Glomerular endothelial cell (primary cell): ENCODE measurements around the gene CACNA2D3. TPM values are rescaled to one million over a fixed set of nuclear protein-coding genes. Genes with fewer than 3 reads are reported as not detected.

Experiments used
- DNase-seq: peaks from one replicate; pipeline ENCODE4 v3.0.0-alpha.2; 2011; ENCODE audit warnings: low read depth, low spot score; ENCODE audit errors: extremely low read depth
- total RNA-seq: library from RNA; depleted of rRNA; stranded (reverse); fragments of >200 nt; gene quantifications from 2 replicates; pipeline ENCODE4 v1.2.3, GENCODE V29; 2015

CACNA2D3 gene
- total RNA-seq, 1 donor from 2014 or later = not detected

DNA sequence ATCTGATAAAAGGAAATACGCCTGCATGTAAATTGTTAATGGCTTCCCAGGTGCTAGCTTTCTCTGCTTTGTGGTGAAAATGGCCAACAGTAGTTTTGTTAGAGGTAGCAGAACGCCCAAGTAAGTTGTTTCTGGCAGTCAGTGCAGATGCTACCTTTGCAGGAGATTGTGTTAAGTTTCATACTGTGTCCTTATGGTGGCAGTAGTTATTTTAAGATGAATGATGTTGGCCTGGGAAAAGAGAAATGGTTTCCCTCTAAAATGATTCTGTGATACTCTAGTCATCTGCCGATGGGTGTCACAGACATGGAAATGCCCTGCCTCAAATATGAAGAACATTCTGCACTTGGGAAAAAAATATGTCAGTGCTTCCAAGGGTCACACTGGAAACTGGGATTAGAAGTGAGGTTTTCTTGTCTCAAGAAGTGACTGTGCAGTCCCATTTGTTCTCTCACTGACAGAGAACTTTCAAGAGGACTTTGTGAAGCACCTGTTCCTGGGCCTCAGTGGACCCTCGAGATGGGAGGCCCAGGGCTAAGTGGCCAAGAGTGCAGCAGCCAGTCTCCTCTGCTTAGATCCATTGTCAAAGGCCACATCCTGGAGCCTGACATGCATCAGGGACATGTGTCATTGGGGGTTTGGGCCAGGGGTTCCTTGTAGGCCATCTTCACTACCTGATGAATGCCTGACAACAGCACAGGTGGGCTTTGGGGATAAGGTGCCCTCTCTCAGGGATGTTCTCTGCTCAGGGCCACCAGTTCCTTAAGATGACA is 393.3 kb downstream of the CACNA2D3 start:
- DNase-seq = no peak

DNA sequence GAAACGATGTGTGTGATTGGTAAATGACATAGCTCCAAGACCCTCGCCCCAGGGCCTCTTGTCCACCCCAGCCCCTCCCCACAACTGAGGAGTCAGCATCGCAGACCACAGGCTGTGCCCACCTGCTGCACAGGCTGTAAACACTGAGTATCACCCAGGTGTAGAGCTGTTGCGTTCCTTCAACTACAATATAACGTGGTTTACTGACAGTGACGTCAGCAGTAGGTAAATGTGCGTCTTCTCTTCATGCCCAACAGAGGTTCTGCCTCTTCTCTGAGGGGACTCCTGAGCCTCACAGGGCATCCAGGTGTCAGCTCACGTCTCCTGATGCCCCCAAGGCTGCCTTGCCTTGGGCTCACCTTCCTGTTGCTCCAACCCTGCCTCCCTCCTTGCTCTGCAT is 395.1 kb downstream of the CACNA2D3 start:
- DNase-seq = no peak

DNA sequence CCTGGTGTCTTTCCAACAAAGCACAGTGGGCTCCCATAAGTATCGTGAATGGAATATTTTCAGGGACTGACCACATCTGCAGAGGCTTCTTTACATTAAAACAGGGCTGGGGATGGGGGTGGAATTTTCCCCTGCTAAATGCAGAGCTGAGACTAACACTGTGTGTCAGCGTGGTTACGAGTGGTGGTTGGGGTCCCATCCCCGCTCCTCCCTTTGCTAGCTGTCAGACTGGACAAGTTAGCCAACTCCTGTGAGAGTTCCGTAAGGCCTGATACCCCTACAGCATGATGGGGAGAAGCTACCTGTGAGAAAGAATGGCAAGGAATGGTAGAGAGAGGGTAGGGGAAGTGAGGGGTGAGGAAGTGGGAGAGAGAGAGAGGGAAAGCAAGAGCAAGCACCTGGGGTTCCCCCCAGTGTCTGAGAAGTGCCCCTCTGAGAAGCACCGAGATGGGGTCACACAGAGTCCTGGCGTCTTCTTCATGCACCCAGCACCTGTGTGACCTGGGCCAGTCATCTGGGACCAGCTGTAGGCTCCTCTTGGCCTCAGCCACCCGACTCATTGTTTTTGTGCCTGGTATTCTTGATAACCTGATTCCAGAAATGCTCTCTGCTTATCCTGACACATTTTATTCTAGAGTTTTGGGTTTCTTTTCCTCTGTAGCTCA is 395.8 kb downstream of the CACNA2D3 start:
- no peak for DNase-seq

GRCh38 chr3:54519493-54519892 is 397.1 kb downstream of the CACNA2D3 start:
- DNase-seq = no peak

DNA sequence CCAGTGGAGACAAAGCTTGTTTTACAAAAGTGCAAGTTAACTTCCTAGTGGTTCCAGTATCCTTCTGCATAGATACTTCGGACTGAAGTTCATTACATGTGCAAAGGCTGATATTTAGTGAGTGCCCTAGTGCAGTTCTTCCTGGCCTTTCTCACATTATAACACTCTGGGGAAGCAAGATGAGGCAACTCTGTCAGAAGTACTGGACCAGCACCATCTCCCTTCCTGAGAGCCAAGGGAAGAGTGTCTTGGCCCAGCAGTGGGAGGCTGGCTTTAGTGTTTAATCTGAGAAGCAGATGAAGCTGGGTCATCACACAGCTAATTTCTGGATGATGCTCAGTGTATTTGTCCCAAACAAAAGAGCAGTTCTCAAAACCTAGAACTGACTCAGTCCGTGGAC is 397.7 kb downstream of the CACNA2D3 start:
- no peak for DNase-seq

DNA sequence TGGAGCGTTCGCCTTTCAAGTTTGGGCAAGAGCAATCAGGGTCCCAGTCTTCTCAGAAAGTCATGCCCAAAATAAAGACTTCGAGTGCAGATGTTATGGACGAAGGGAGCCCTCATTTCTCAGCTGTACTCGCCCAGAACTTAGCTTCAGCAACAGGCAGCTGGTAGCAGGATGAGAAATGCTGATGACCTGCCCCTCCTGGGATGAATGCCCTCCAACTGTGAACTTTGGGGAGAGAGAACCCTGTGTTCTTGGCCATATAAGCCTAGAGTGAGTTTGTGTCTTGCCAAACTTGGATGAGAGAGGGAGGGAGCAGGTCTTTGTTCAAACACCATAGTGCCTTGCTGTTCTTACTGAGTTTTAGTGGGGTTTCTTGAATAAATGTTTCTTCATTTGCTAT is 405.2 kb downstream of the CACNA2D3 start:
- no peak for DNase-seq

DNA sequence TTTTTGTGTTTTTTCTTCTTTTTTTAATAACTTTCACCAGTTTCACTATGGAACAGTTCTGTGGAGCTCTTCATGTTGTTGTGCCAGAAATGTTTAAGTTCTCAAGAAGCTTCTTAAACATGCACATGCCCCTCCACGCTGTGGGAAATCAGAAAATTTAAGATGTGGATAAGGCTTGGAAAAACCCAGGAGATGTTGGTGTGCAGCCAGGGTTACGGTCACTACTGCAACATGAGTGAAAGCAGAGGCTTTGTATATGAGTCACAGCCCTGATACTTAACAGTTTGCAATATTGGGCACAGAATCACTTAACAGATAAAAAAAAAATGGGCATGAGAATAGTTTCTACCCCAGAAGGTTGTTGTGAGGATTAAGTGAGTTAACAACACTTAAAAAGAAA is 405.6 kb downstream of the CACNA2D3 start:
- no peak for DNase-seq

DNA sequence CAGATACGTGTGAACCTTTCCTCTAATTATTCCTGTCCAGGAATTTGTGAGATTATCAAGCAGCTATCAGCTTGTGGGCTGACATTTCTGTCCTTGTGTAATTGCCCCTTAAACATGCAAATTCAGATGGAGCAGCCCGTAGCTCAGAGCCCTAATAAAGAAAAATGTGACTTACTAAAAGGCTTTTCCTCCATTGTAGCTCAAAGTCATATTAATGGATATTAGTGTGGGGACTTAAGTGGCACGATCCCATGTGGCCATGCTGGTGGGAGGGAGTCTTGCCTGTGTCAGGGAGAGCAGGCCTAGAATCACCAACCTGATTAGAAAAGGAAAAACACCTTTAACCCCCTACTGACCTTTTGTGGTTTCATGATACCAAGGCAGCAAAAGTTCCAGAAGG is 406.3 kb downstream of the CACNA2D3 start:
- no peak for DNase-seq

DNA sequence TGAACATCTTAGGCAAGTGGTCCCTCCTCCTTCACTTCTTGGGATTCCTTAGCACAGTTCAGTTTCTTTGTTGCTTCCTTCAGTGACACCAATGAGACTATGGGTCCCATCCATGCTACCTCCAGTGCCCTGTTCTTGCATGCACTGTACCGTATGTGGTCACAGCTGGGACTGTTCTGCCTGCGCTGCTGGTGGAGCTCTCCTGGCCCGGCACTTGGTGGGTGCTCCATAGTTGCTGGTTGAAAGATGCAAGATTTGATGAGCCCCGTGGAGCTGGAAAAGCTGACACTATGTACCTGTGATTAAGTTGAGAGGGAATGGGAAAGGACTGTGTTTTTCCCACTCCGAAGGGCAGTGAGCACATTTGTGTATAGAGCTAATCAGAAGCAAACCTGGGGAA is 407.7 kb downstream of the CACNA2D3 start:
- no peak for DNase-seq

DNA sequence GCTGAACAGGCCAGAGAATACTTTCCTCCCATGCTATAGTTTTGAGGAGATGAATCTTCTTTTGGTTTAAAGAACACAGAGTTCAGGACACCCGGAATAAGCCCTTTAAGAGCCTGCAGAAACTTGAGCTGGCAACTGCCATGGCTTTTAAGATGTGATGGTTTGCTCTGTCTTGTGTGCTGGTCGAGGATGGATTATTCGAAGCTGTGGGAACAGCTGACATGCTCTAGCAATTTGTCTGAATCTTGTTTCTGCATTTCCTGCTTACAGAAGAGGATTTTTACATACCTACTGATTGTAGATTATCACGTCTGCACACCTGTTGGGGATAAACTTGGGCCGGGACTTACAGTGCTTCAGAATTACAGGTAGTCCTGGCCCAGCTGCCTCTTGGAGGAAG is 408.6 kb downstream of the CACNA2D3 start:
- no peak for DNase-seq

DNA sequence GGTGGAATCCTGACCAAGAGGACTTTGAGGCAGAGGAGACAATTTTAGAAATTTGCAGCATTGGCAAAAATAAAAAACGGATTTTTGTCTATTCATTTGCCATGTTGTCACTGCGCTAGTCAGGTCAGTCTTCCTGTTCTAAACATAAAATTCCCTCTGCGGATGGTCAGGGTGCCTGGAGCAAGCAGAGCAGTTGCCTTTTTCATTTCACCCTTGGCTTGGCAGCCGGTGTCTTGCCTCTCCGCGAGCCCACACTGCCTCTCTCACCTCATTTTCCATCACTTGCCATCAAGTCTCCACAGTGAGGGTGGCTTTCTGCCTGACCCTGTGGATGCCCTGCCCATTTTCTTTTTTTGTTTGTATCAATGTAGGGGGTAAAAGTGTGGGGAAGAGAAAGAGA is 409.4 kb downstream of the CACNA2D3 start:
- no peak for DNase-seq

DNA sequence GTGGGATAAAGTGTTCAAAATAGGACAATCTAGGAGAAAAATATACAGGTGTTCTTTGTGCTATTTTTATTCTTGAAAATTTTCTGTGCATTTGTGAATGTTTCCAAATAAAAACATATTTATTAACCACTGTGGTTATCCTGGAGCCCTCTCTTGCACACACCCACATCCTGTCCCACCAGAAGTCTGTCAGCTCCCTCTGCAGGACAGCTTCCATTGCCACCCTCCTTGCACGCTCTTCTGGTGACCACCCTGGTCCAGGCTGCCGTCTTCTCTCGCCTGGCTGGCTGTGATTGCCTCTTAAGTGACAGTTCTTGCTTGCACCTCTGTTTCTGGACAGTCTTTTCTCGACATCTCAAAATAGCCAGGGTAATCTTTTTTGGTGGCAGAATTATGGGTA is 411.5 kb downstream of the CACNA2D3 start:
- no peak for DNase-seq

GRCh38 chr3:54535619-54536018 is 413.3 kb downstream of the CACNA2D3 start:
- DNase-seq = no peak

- DNase-seq = no peak
These were observed 414.1 kb downstream of the CACNA2D3 start for GRCh38 chr3:54536450-54536849.

DNA sequence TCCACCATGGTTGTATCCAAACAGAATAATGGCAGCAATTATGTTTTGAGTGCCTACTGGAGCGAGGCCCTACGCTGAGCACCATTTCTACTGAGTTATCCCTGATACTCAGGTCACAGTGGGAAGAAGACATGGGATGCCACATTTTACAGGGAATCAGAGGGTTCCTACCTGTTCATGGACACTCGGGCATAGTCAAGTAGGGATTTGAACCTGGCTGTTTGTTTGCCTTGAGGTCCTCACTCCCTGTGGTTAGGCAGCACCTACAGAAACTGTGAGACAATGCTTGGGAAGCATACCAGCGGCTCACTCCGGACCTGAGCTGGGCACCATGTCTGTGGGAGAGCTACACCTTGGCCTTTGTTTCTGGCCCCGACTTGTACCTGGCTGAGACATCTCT is 415.2 kb downstream of the CACNA2D3 start:
- no peak for DNase-seq

DNA sequence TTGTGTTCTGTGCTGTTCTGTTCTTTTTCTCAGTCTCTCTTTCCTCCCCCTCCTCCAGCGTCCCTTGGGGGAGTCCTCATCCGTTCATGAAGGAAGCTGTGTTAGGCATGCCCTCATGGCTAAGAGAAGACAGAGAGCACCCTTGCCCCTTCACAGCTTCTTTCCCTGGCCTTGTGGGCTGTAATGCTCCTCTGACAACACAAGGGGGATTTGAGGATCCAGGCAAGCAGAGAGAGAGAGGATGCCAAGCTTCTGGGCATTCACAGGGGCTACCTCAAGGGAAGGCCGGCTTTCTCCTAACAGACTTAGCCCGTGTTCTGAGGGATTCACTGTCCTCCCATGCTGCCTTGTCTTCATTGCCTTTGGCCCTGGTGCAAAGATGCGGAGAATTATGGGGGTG is 416.0 kb downstream of the CACNA2D3 start:
- no peak for DNase-seq

GRCh38 chr3:54541369-54541768 is 419.0 kb downstream of the CACNA2D3 start:
- no peak for DNase-seq

GRCh38 chr3:54543446-54543845 is 421.1 kb downstream of the CACNA2D3 start:
- DNase-seq = no peak

DNA sequence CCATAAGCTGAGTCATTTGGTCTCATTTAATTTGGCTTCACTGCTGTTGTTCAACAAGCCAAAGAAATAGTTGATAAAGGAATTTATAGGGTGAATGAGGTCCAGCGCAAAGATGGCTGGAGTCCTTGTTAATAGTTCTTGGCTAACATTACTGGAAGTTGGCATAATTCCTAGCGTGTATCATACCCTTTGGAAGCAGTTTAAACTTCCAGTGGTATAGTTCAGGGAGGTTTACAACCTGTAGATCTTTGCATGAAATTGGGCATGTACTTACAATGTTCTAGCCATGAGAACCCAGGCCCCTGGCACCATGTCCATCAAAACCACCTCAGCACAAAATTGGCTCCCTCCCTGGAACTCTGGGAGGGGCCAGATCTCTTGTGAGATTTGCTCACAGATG is 424.7 kb downstream of the CACNA2D3 start:
- no peak for DNase-seq

- no peak for DNase-seq
These were observed 425.5 kb downstream of the CACNA2D3 start for GRCh38 chr3:54547846-54548245.

DNA sequence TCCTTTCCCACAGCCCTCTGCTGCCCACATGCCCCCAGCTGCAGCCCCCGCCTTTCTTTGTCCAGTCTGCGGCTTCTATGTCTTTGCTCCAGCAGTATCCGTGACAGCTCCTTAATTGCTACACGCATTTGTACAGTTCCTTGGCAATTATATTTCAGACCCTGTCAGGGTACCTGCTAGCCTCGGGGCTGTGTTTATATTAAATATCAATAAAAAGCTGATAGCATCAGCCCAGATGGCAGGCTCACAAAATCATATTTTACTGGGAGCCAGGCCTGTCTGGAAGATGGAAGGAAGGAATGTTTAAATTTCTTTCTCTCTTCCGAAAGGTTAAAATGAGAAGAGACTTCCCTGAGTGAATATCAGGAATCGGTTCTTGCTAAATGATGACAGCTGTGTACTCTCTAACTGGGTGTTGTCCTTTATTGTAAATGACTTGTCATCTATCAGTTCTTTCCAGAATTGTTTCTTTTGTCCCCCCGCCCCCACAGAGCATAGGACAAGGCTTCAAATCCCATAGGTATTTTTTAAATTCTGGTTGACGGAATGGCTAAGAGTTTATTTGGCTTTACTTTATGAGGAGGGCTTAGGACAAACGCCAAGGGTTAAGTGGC is 427.4 kb downstream of the CACNA2D3 start:
- DNase-seq = no peak
